Neural crest cell (in vitro differentiated cells): Measurements from ENCODE around the gene ATP6V0A1. TPM values are rescaled to one million over a fixed set of nuclear protein-coding genes. Genes with fewer than 3 reads are reported as not detected.
A peak's percentile ranks its signal among the peaks of the same experiment; 100 is the strongest.

ENCODE experiments used
- DNase-seq: peaks from one replicate; pipeline ENCODE4 v3.0.0; 2021; ENCODE audit warnings: low read depth, mixed read lengths, low spot score
- H3K27ac Mint-ChIP-seq: one replicate; pipeline ENCODE4 v1.8.0; 2021; ENCODE audit warnings: mild to moderate bottlenecking, mixed read lengths; ENCODE audit not compliant: unreplicated experiment
- H3K27me3 Mint-ChIP-seq: 2 replicates; pipeline ENCODE4 v1.8.0; 2021; ENCODE audit warnings: low read depth, mild to moderate bottlenecking, mixed read lengths
- H3K36me3 Mint-ChIP-seq: 2 replicates; pipeline ENCODE4 v1.8.0; 2021; ENCODE audit warnings: low read depth, mild to moderate bottlenecking, mixed read lengths
- H3K4me1 Mint-ChIP-seq: 2 replicates; pipeline ENCODE4 v1.8.0; 2021; ENCODE audit warnings: mixed read lengths
- H3K4me3 Mint-ChIP-seq: one replicate; pipeline ENCODE4 v1.8.0; 2021; ENCODE audit warnings: mild to moderate bottlenecking, mixed read lengths
- H3K9me3 Mint-ChIP-seq: 2 replicates; pipeline ENCODE4 v1.8.0; 2021; ENCODE audit warnings: mixed read lengths
- total RNA-seq: library from RNA; stranded (reverse); gene quantifications from 2 replicates; pipeline ENCODE4 v1.2.1, GENCODE V29; 2021
- TF ChIP-seq, protein P1 (sequence below): fragments of 200-600 bp; sonication (generic); conservative IDR thresholded peaks from 2 replicates; pipeline ENCODE4 v1.5.0; 2021; ENCODE audit warnings: antibody characterized with exemption, mild to moderate bottlenecking

Gene ATP6V0A1
- total RNA-seq, 1 donor from 2014 or later, result 59.4 TPM

GRCh38 chr17:42429726-42430447, 28.8 kb upstream of the ATP6V0A1 start:
- peaks cover 16% of the 10 kb centered on the region for H3K4me1 Mint-ChIP-seq
- H3K9me3 Mint-ChIP-seq, result no peaks in the 10 kb centered on the region
- DNase-seq, result no peak
- TF ChIP-seq, protein P1, sequence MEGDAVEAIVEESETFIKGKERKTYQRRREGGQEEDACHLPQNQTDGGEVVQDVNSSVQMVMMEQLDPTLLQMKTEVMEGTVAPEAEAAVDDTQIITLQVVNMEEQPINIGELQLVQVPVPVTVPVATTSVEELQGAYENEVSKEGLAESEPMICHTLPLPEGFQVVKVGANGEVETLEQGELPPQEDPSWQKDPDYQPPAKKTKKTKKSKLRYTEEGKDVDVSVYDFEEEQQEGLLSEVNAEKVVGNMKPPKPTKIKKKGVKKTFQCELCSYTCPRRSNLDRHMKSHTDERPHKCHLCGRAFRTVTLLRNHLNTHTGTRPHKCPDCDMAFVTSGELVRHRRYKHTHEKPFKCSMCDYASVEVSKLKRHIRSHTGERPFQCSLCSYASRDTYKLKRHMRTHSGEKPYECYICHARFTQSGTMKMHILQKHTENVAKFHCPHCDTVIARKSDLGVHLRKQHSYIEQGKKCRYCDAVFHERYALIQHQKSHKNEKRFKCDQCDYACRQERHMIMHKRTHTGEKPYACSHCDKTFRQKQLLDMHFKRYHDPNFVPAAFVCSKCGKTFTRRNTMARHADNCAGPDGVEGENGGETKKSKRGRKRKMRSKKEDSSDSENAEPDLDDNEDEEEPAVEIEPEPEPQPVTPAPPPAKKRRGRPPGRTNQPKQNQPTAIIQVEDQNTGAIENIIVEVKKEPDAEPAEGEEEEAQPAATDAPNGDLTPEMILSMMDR, result no peak
- H3K4me3 Mint-ChIP-seq, result no peak overlapping the region
- H3K27ac Mint-ChIP-seq, result no peak overlapping the region
- H3K36me3 Mint-ChIP-seq, result no peaks in the 10 kb centered on the region
- H3K27me3 Mint-ChIP-seq, result peaks cover 19% of the 10 kb centered on the region

DNA sequence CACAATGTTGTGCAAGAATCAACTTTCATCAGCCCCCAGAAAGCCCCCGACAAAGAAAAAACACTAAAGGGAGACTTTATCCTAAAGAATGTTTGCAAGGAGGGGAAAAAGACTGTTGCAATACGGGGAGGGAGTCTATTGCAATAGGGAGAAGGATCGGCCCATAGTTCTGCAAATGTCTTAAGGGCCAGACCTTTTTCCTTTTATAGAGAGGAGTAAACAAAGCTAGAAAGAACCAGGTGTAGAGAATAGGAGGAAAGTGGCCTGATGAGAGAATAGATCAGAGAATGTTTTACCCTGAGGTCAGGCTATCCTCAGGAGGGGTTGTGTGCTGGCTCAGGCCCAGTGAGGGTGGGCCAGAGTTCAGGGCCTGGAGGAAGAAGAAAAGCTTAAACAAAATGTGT, 26.9 kb upstream of the ATP6V0A1 start:
- Mint-ChIP-seq H3K36me3 (no peaks in the 10 kb centered on the region), H3K9me3 (no peaks in the 10 kb centered on the region), H3K4me3 (no peak overlapping the region), H3K27me3 (peaks cover 5% of the 10 kb centered on the region), H3K27ac (no peak overlapping the region), H3K4me1 (peaks cover 23% of the 10 kb centered on the region)
- no peak for DNase-seq
- TF ChIP-seq, protein P1, result no peak

DNA sequence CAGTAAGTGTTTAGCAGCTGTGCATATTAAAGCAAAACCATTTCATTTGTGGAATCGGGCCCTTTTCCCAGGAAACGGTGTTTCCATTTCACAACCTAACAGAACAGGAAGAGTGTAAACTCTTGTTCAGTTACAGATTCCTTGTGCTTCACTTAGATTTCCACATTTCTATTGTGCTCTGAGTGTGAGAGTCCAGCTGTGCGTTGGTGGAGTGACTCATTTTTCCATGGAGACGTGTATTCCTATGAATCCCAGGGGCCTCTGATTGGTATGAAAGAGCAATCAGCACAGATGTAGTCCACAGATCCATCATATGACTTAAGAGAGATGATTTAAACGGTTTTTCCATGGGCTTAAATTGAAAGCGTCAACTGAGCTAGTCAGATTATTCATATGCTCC, 22.3 kb upstream of the ATP6V0A1 start:
- TF ChIP-seq, protein P1, result no peak
- no peaks in the 10 kb centered on the region for H3K27me3 Mint-ChIP-seq
- H3K4me3 Mint-ChIP-seq, result no peak overlapping the region
- no peak overlapping the region for H3K27ac Mint-ChIP-seq
- no peak for DNase-seq
- no peaks in the 10 kb centered on the region for H3K9me3 Mint-ChIP-seq
- peaks cover 12% of the 10 kb centered on the region for H3K4me1 Mint-ChIP-seq
- H3K36me3 Mint-ChIP-seq, result no peaks in the 10 kb centered on the region

- H3K36me3 Mint-ChIP-seq, result no peaks in the 10 kb centered on the region
- H3K9me3 Mint-ChIP-seq, result no peaks in the 10 kb centered on the region
- no peak overlapping the region for H3K4me3 Mint-ChIP-seq
- peaks cover 7% of the 10 kb centered on the region for H3K4me1 Mint-ChIP-seq
- H3K27me3 Mint-ChIP-seq, result no peaks in the 10 kb centered on the region
- no peak overlapping the region for H3K27ac Mint-ChIP-seq
- TF ChIP-seq, protein P1, result peak; percentile 57
- peak; percentile 25 for DNase-seq
Measured at GRCh38 chr17:42438600-42439567, 19.8 kb upstream of the ATP6V0A1 start.

GRCh38 chr17:42441371-42442195, 17.1 kb upstream of the ATP6V0A1 start:
- no peak overlapping the region for H3K27ac Mint-ChIP-seq

More at GRCh38 chr17:42441371-42442195, 17.1 kb upstream of the ATP6V0A1 start:
- no peak for DNase-seq
- TF ChIP-seq, protein P1, result no peak
- H3K4me3 Mint-ChIP-seq, result no peak overlapping the region
- H3K36me3 Mint-ChIP-seq, result no peaks in the 10 kb centered on the region
- no peaks in the 10 kb centered on the region for H3K9me3 Mint-ChIP-seq
- no peaks in the 10 kb centered on the region for H3K27me3 Mint-ChIP-seq
- peaks cover under 1% of the 10 kb centered on the region for H3K4me1 Mint-ChIP-seq
